Measurements from ENCODE around the gene ANGPTL4.
"Not testable (repeated sequence)": the region's sequence is repeated elsewhere in the genome, so short reads cannot be mapped to it uniquely, and the experiment has no call there.

ANGPTL4 gene

GRCh38 chr19:8363803-8364771, at the start of gene ANGPTL4:
ANGPTL4 (plus strand) TSS chr19:8364155; CDS start chr19:8364322, 167 bp downstream.
- DNase-seq = peak; percentile 73

GRCh38 chr19:8314981-8315640, 48.8 kb upstream of the ANGPTL4 start:
- not testable (repeated sequence) for DNase-seq

GRCh38 chr19:8316351-8317125, 47.4 kb upstream of the ANGPTL4 start:
- DNase-seq = no peak

- not testable (repeated sequence) for DNase-seq
Measured at GRCh38 chr19:8318835-8319234, 45.1 kb upstream of the ANGPTL4 start.

- DNase-seq = no peak
Measured at GRCh38 chr19:8319807-8320520, 44.0 kb upstream of the ANGPTL4 start.

- peak; percentile 38 for DNase-seq
Measured at GRCh38 chr19:8320564-8321066, 43.3 kb upstream of the ANGPTL4 start.

GRCh38 chr19:8321067-8321985, 42.6 kb upstream of the ANGPTL4 start, which contains the start of the genes NDUFA7 and RPS28:
NDUFA7 (minus strand) TSS chr19:8321375; CDS start chr19:8321358, 17 bp downstream.
RPS28 (plus strand) TSS chr19:8321496; CDS start chr19:8321531, 35 bp downstream.
- peak; percentile 98 for DNase-seq

- no peak for DNase-seq
Measured at GRCh38 chr19:8321986-8322637, 41.8 kb upstream of the ANGPTL4 start.

GRCh38 chr19:8322638-8322997, 41.3 kb upstream of the ANGPTL4 start:
- no peak for DNase-seq

GRCh38 chr19:8323781-8324185, 40.2 kb upstream of the ANGPTL4 start:
- no peak for DNase-seq

- DNase-seq = no peak
Measured at GRCh38 chr19:8324186-8325050, 39.5 kb upstream of the ANGPTL4 start.

GRCh38 chr19:8325454-8325853, 38.5 kb upstream of the ANGPTL4 start:
- DNase-seq = no peak

- no peak for DNase-seq
Measured at GRCh38 chr19:8329996-8330395, 34.0 kb upstream of the ANGPTL4 start.

GRCh38 chr19:8331263-8331845, 32.6 kb upstream of the ANGPTL4 start:
- DNase-seq = no peak

- no peak for DNase-seq
Measured at GRCh38 chr19:8332976-8333766, 30.8 kb upstream of the ANGPTL4 start.

GRCh38 chr19:8333767-8334457, 30.0 kb upstream of the ANGPTL4 start:
- DNase-seq = no peak
